Activated CD4-positive, alpha-beta T cell treated with anti-CD3 and anti-CD28 coated beads, Interleukin-2, Interleukin-4, amounts not matched to agents 100 ng/mL and 50 ng/mL, durations not matched to agents 16 hours and 8 hours (primary cell): Measurements from ENCODE around the gene PLAGL2.

Source experiments
- DNase-seq: peaks from one replicate; pipeline ENCODE4 v3.0.0-alpha.2; 2020; ENCODE audit warnings: low spot score

The PLAGL2 gene

GRCh38 chr20:32230707-32231106, 23.2 kb upstream of the PLAGL2 start:
- no peak for DNase-seq

- no peak for DNase-seq
Measured at GRCh38 chr20:32229251-32229747, 21.8 kb upstream of the PLAGL2 start.

GRCh38 chr20:32227744-32228688, 20.5 kb upstream of the PLAGL2 start:
- no peak for DNase-seq

- DNase-seq = no peak
Measured at GRCh38 chr20:32227306-32227705, 19.8 kb upstream of the PLAGL2 start.

- no peak for DNase-seq
Measured at GRCh38 chr20:32226391-32226790, 18.8 kb upstream of the PLAGL2 start.

- no peak for DNase-seq
Measured at GRCh38 chr20:32224463-32224862, 16.9 kb upstream of the PLAGL2 start.

GRCh38 chr20:32218156-32218900, 10.8 kb upstream of the PLAGL2 start:
- no peak for DNase-seq

GRCh38 chr20:32216179-32217142, 8.9 kb upstream of the PLAGL2 start:
- no peak for DNase-seq

- DNase-seq = no peak
Measured at GRCh38 chr20:32215729-32216128, 8.2 kb upstream of the PLAGL2 start.

- DNase-seq = no peak
Measured at GRCh38 chr20:32215147-32215546, 7.6 kb upstream of the PLAGL2 start.

- DNase-seq = no peak
Measured at GRCh38 chr20:32213870-32214269, 6.3 kb upstream of the PLAGL2 start.

GRCh38 chr20:32209850-32210605, 2.5 kb upstream of the PLAGL2 start:
- no peak for DNase-seq

- DNase-seq = no peak
Measured at GRCh38 chr20:32208499-32209154, 1.1 kb upstream of the PLAGL2 start.

GRCh38 chr20:32206760-32207625, 550 bp downstream of the PLAGL2 start:
- no peak for DNase-seq

GRCh38 chr20:32205843-32206759, 1.4 kb downstream of the PLAGL2 start:
- no peak for DNase-seq

- DNase-seq = no peak
Measured at GRCh38 chr20:32205110-32205842, 2.3 kb downstream of the PLAGL2 start.

- DNase-seq = peak; percentile 64
Measured at GRCh38 chr20:32204205-32205109, 3.1 kb downstream of the PLAGL2 start.
